ENCODE measurements around the gene ZNF552. TPM values are rescaled to one million over a fixed set of nuclear protein-coding genes. Genes with fewer than 3 reads are reported as not detected.
"Not testable (repeated sequence)": the region's sequence is repeated elsewhere in the genome, so short reads cannot be mapped to it uniquely, and the experiment has no call there.

Gene ZNF552
- total RNA-seq, 1 experiment from 2014 or later, result 12.0 TPM

DNA sequence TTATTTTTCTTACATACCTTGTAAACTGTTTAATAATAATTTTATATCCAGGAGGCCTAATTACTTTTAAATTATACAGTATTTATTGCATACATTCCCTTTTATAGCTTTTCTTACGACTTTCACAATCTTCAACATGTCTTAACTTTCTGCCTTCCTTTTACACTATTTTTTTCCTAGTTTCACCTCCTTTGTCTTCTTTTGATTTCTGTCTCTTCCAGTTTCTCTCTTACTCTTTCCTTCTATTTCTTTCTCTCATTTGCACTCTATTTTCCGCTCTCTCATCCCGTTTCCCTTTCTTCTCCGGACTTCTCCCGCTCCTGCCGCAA lies 11.5 kb downstream of the ZNF552 start:
- ATAC-seq, result peak; percentile 2; the same call in 1 of the 2 replicates
- H3K9me2 ChIP-seq (replicated peaks; ENCODE audit: low read length), result no peaks in the 10 kb centered on the region
- no peaks in the 10 kb centered on the region for H3K9me3 ChIP-seq (ENCODE audit: low read length)
- CTCF ChIA-PET, result no interaction called here
- no peaks in the 10 kb centered on the region for H3K27me3 ChIP-seq (ENCODE audit: low read length)
- peaks cover 16% of the 10 kb centered on the region; the same call in 1 of the 2 replicates for H3K79me2 ChIP-seq (ENCODE audit: low read length)
- peak overlapping the region; percentile 39 for H3K9ac ChIP-seq (ENCODE audit: low read length)
- BruUV-seq (replicated peaks), result no TSS peak
- H3K4me2 ChIP-seq (ENCODE audit: low read length), result peak overlapping the region; percentile 82
- intact Hi-C loops (cut with micrococcal nuclease), result loop anchor here (5.0 kb wide), 1 partner anchor 36 kb away; the partner anchor contains the start of gene ZNF586
- peaks cover 40% of the 10 kb centered on the region for H3K4me1 ChIP-seq (ENCODE audit: insufficient read depth, low read length)
- no peaks in the 10 kb centered on the region for H4K20me1 ChIP-seq (ENCODE audit: low read length)
- H3K4me3 ChIP-seq (ENCODE audit: low read length), result peak overlapping the region; percentile 62
- no peaks in the 10 kb centered on the region for H3F3A ChIP-seq (ENCODE audit: low read length, unreplicated experiment)
- peak overlapping the region; percentile 70 for H2AFZ ChIP-seq (ENCODE audit: low read length)
- TF ChIP-seq EZH2phosphoT487 (IDR thresholded peaks at IDR 0.05; ENCODE audit: borderline replicate concordance, low read length) (no peak), CTCF (conservative IDR thresholded peaks at IDR 0.05; ENCODE audit: low read depth, low read length) (no peak), EZH2 (IDR thresholded peaks at IDR 0.05; ENCODE audit: low read length, unreplicated experiment) (no peak)
- peaks cover 7% of the 10 kb centered on the region for H3K36me3 ChIP-seq (ENCODE audit: low read depth, low read length)
- DNase-seq, result no peak
- peak overlapping the region; percentile 64 for H3K27ac ChIP-seq (ENCODE audit: low read length)
- POLR2A ChIA-PET (ENCODE audit: unreplicated experiment), result no interaction called here

DNA sequence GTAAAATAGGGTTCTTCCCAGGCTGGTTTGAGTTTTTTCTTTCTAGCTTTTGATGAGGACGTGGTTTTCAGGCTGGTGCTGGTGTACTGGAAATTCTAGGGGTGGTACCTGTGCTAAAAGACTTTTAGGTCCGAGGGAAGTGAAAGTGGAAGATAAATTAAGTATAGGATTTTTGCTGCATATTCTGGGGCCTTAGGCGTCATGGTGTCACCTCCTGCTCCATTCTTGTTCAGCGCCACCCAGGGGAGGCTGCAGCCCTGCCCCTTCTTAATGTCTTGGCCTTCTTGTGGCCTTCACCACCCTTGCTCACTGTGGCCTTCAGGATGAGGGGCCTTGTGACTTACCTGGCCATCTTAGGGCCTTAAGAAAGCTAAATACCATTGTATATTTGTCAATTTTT lies 12.4 kb downstream of the ZNF552 start:
- Histone ChIP-seq H3K9me3 (ENCODE audit: low read length) (no peaks in the 10 kb centered on the region), H3K27ac (ENCODE audit: low read length) (peak overlapping the region; percentile 21), H3K4me2 (ENCODE audit: low read length) (peak overlapping the region; percentile 9; the same call in 1 of the 2 replicates), H3F3A (ENCODE audit: low read length, unreplicated experiment) (no peaks in the 10 kb centered on the region), H3K4me3 (ENCODE audit: low read length) (no peak overlapping the region), H2AFZ (ENCODE audit: low read length) (no peak overlapping the region), H3K36me3 (ENCODE audit: low read depth, low read length) (peaks cover 6% of the 10 kb centered on the region), H3K27me3 (ENCODE audit: low read length) (no peaks in the 10 kb centered on the region), H4K20me1 (ENCODE audit: low read length) (no peaks in the 10 kb centered on the region), H3K79me2 (ENCODE audit: low read length) (peaks cover 15% of the 10 kb centered on the region; the same call in 1 of the 2 replicates), H3K9ac (ENCODE audit: low read length) (no peak overlapping the region), H3K4me1 (ENCODE audit: insufficient read depth, low read length) (peaks cover 40% of the 10 kb centered on the region), H3K9me2 (replicated peaks; ENCODE audit: low read length) (no peaks in the 10 kb centered on the region)
- intact Hi-C loops (cut with micrococcal nuclease), result loop anchor here (5.0 kb wide), 1 partner anchor 35 kb away; the partner anchor contains the start of gene ZNF586
- POLR2A ChIA-PET (ENCODE audit: unreplicated experiment), result interaction anchor here (0.6 kb wide), 1 partner anchor 13 kb away, joined by 3 read pairs; no protein-coding TSS in a partner anchor
- ATAC-seq (no peak), DNase-seq (no peak)
- CTCF ChIA-PET, result interaction anchor here (0.5 kb wide), 1 partner anchor 14 kb away, joined by 3 read pairs; no protein-coding TSS in a partner anchor
- no TSS peak for BruUV-seq (replicated peaks)
- TF ChIP-seq EZH2phosphoT487 (IDR thresholded peaks at IDR 0.05; ENCODE audit: borderline replicate concordance, low read length), result no peak
- no peak for TF ChIP-seq CTCF (conservative IDR thresholded peaks at IDR 0.05; ENCODE audit: low read depth, low read length)
- no peak for TF ChIP-seq EZH2 (IDR thresholded peaks at IDR 0.05; ENCODE audit: low read length, unreplicated experiment)

DNA sequence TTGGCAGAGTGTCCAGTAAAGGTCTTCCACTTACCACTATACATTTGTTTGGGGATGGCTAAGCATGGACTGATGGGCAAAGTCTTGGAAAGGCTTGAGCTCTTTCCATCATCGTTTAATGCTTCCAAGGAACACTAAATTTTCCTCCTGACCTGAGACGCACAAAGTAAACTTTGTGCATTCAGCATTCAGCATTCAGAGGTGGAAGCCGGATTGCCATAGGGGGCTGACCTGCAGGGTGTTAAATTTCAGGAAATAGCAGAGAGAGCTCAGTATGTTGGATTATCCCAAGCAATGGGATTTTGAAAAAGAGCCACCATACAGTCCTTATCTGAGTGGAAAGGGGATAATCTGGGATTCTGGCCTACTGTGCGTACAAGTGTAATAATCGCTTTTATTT lies 14.0 kb downstream of the ZNF552 start:
- H3K9me2 ChIP-seq (replicated peaks; ENCODE audit: low read length), result no peaks in the 10 kb centered on the region

GRCh38 chr19:57796580-57796979 lies 18.1 kb downstream of the ZNF552 start:
- DNase-seq; H3K9me3 ChIP-seq (ENCODE audit: low read length); ATAC-seq; H3K79me2 ChIP-seq (ENCODE audit: low read length); H3K27ac ChIP-seq (ENCODE audit: low read length); H3K4me3 ChIP-seq (ENCODE audit: low read length); H3K9ac ChIP-seq (ENCODE audit: low read length); BruUV-seq (replicated peaks); H3K4me1 ChIP-seq (ENCODE audit: insufficient read depth, low read length); H3K9me2 ChIP-seq (replicated peaks; ENCODE audit: low read length); H4K20me1 ChIP-seq (ENCODE audit: low read length); H2AFZ ChIP-seq (ENCODE audit: low read length); H3K4me2 ChIP-seq (ENCODE audit: low read length); intact Hi-C loops (cut with micrococcal nuclease); POLR2A ChIA-PET (ENCODE audit: unreplicated experiment); CTCF ChIA-PET; H3F3A ChIP-seq (ENCODE audit: low read length, unreplicated experiment); H3K27me3 ChIP-seq (ENCODE audit: low read length): not testable (repeated sequence)
- H3K36me3 ChIP-seq (ENCODE audit: low read depth, low read length), result peaks cover 27% of the 10 kb centered on the region

More for the DNA sequence above, 14.0 kb downstream of the ZNF552 start:
- Histone ChIP-seq H3K9me3 (ENCODE audit: low read length) (no peaks in the 10 kb centered on the region), H3K79me2 (ENCODE audit: low read length) (peaks cover 7% of the 10 kb centered on the region; the same call in 1 of the 2 replicates), H3K36me3 (ENCODE audit: low read depth, low read length) (peaks cover 9% of the 10 kb centered on the region), H3K27ac (ENCODE audit: low read length) (no peak overlapping the region), H3K4me1 (ENCODE audit: insufficient read depth, low read length) (peaks cover 38% of the 10 kb centered on the region), H3K4me3 (ENCODE audit: low read length) (no peak overlapping the region), H4K20me1 (ENCODE audit: low read length) (no peaks in the 10 kb centered on the region), H3K4me2 (ENCODE audit: low read length) (no peak overlapping the region), H2AFZ (ENCODE audit: low read length) (no peak overlapping the region), H3K27me3 (ENCODE audit: low read length) (no peaks in the 10 kb centered on the region), H3K9ac (ENCODE audit: low read length) (no peak overlapping the region), H3F3A (ENCODE audit: low read length, unreplicated experiment) (no peaks in the 10 kb centered on the region)
- DNase-seq (no peak), ATAC-seq (no peak)
- ChIA-PET POLR2A (ENCODE audit: unreplicated experiment) (no interaction called here), CTCF (no interaction called here)
- intact Hi-C loops (cut with micrococcal nuclease), result loop anchor here (5.0 kb wide), 1 partner anchor 33 kb away; the partner anchor contains the start of gene ZNF586
- BruUV-seq (replicated peaks), result no TSS peak
- TF ChIP-seq CTCF (conservative IDR thresholded peaks at IDR 0.05; ENCODE audit: low read depth, low read length), result no peak
- no peak for TF ChIP-seq EZH2phosphoT487 (IDR thresholded peaks at IDR 0.05; ENCODE audit: borderline replicate concordance, low read length)
- no peak for TF ChIP-seq EZH2 (IDR thresholded peaks at IDR 0.05; ENCODE audit: low read length, unreplicated experiment)

All from PC-3 (cell line).